Prostate gland (tissue), 2 donors: ENCODE measurements around the gene SLC39A9. TPM values are rescaled to one million over a fixed set of nuclear protein-coding genes. Genes with fewer than 3 reads are reported as not detected.

ENCODE experiments used
- DNase-seq: peaks from one replicate; pipeline ENCODE4 v3.0.0-alpha.2; 2019; ENCODE audit warnings: low spot score
- H3K27ac ChIP-seq, 2 donors: fragments of 200-600 bp; sonication (generic); 2 replicates each; pipeline ENCODE4 v1.5.1; 2017 to 2019
- H3K27me3 ChIP-seq: fragments of 200-600 bp; sonication (generic); replicated peaks from 2 replicates; pipeline ENCODE4 v1.5.1; 2019; ENCODE audit not compliant: insufficient read depth
- H3K36me3 ChIP-seq, 2 donors: fragments of 200-600 bp; sonication (generic); 1 replicate in 1 of 2; 2 replicates in 1 of 2; pipeline versions ENCODE4 v1.5.1 to v1.8.1; 2017 to 2019
- H3K4me1 ChIP-seq: fragments of 200-600 bp; sonication (generic); replicated peaks from 2 replicates; pipeline ENCODE4 v1.5.1; 2019
- H3K4me3 ChIP-seq, 2 donors: fragments of 200-600 bp; sonication (generic); 2 replicates each; pipeline ENCODE4 v1.5.1; 2017 to 2019
- H3K9me3 ChIP-seq: fragments of 200-600 bp; sonication (generic); 2 replicates; pipeline ENCODE4 v1.5.1; 2017
- CTCF ChIP-seq, 4 experiments: fragments of 200-600 bp in 2 of 4; fragments of 450-650 bp in 2 of 4; sonication (generic) in 2 of 4; IDR thresholded peaks; 1 replicate in 3 of 4; 2 replicates in 1 of 4; pipeline ENCODE4 v1.5.1; 2016 to 2019; ENCODE audit warnings: antibody characterized with exemption in 4 of 4, mild to moderate bottlenecking in 2 of 4, moderate library complexity in 2 of 4
- POLR2A ChIP-seq: fragments of 450-650 bp; IDR thresholded peaks from one replicate; pipeline ENCODE4 v1.6.1; 2016; ENCODE audit warnings: antibody characterized with exemption, mild to moderate bottlenecking
- POLR2AphosphoS5 ChIP-seq: sonication (generic); formaldehyde crosslinking; IDR thresholded peaks from one replicate; pipeline ENCODE4 v1.6.1; 2017; ENCODE audit warnings: antibody characterized with exemption
- WGBS: methylation state at CpG from one replicate; pipeline ENCODE4 v1.1.5; 2018; 5-methylcytosine and 5-hydroxymethylcytosine counted together
- intact Hi-C: fragments of 100-400 bp; cut with DNase I; formaldehyde crosslinking; loops from one replicate; pipeline ENCODE4 v1.14.2; 2022
- total RNA-seq, 2 donors: library from RNA; depleted of rRNA; stranded (reverse); fragments of >200 nt; gene quantifications; one replicate each; pipeline ENCODE4 v1.1.0, GENCODE V29; 2016

The SLC39A9 gene
- total RNA-seq, 2 donors from 2014 or later = 71.5 to 102 TPM

DNA sequence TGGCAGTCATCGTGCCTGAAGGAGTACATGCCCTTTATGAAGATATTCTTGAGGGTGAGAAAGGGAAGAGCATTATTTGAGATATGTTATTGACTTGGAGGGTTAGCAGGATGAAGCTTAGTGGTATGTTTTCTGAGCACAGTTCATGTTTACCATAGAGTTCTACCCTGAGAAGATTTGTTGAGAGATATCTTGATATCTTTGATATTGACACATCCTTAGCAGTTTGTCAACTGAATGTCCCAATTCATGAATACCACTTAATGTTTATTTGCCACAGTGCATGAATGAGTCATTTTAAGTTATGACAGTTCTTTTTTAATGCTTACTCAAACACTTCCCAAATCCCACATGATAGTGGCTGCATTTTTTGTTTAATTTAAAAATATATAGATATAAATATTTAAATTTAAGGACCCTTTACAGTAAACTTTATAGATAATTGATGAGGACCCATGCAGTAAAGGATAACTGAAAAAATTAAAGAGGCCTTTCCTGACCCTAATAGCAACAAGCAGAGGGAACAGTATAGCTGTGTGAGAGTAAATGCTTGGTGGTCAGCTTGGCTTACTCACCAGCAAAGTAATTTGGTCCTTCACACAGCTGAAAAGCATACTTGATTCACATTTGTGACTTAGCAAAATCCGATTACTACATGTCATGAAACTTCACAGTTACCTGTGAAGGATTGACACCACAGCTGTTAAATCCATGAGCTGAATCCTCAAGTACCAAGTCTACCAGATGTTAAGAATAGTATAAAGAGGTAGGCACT, 25.8 kb downstream of the SLC39A9 start:
- 86% methylated on average over 2 of the region's 2 CpGs for WGBS
- H3K36me3 ChIP-seq = no peaks in the 10 kb centered on the region
- no peaks in the 10 kb centered on the region for H3K27me3 ChIP-seq
- no peak overlapping the region for H3K27ac ChIP-seq
- intact Hi-C loops = no loop called here
- TF ChIP-seq CTCF (IDR thresholded peaks at IDR 0.05) (no peak), POLR2A (no peak), POLR2AphosphoS5 (no peak)
- H3K9me3 ChIP-seq = no peaks in the 10 kb centered on the region
- H3K4me3 ChIP-seq = no peak overlapping the region
- DNase-seq = no peak
- H3K4me1 ChIP-seq = no peaks in the 10 kb centered on the region

GRCh38 chr14:69427596-69427995, 29.1 kb downstream of the SLC39A9 start:
- intact Hi-C loops = no loop called here
- no peaks in the 10 kb centered on the region for H3K27me3 ChIP-seq
- no peaks in the 10 kb centered on the region for H3K9me3 ChIP-seq
- H3K4me3 ChIP-seq = no peak overlapping the region
- TF ChIP-seq POLR2AphosphoS5 (no peak), POLR2A (no peak)
- H3K27ac ChIP-seq = no peak overlapping the region
- H3K4me1 ChIP-seq = no peaks in the 10 kb centered on the region
- no peak for DNase-seq
- H3K36me3 ChIP-seq = no peaks in the 10 kb centered on the region
- 100% methylated on average over 1 of the region's 1 CpG for WGBS

- DNase-seq = no peak
- H3K36me3 ChIP-seq = no peaks in the 10 kb centered on the region
- H3K9me3 ChIP-seq = no peaks in the 10 kb centered on the region
- no peak overlapping the region for H3K27ac ChIP-seq
- intact Hi-C loops = no loop called here
- no peak overlapping the region for H3K4me3 ChIP-seq
- no peaks in the 10 kb centered on the region for H3K27me3 ChIP-seq
- no peak for TF ChIP-seq POLR2AphosphoS5
- no peak for TF ChIP-seq CTCF (IDR thresholded peaks at IDR 0.05)
- no peak for TF ChIP-seq POLR2A
- no peaks in the 10 kb centered on the region for H3K4me1 ChIP-seq
- 92% methylated on average over 6 of the region's 6 CpGs for WGBS
These were observed 30.0 kb downstream of the SLC39A9 start for GRCh38 chr14:69428289-69428998.

- no peaks in the 10 kb centered on the region for H3K27me3 ChIP-seq
- TF ChIP-seq CTCF (IDR thresholded peaks at IDR 0.05) = no peak
- no peak for TF ChIP-seq POLR2A
- TF ChIP-seq POLR2AphosphoS5 = no peak
- H3K9me3 ChIP-seq = no peaks in the 10 kb centered on the region
- no peak overlapping the region for H3K27ac ChIP-seq
- H3K36me3 ChIP-seq = no peaks in the 10 kb centered on the region
- intact Hi-C loops = no loop called here
- no peaks in the 10 kb centered on the region for H3K4me1 ChIP-seq
- DNase-seq = no peak
- H3K4me3 ChIP-seq = no peak overlapping the region
These were observed 31.2 kb downstream of the SLC39A9 start for GRCh38 chr14:69429643-69430042.

DNA sequence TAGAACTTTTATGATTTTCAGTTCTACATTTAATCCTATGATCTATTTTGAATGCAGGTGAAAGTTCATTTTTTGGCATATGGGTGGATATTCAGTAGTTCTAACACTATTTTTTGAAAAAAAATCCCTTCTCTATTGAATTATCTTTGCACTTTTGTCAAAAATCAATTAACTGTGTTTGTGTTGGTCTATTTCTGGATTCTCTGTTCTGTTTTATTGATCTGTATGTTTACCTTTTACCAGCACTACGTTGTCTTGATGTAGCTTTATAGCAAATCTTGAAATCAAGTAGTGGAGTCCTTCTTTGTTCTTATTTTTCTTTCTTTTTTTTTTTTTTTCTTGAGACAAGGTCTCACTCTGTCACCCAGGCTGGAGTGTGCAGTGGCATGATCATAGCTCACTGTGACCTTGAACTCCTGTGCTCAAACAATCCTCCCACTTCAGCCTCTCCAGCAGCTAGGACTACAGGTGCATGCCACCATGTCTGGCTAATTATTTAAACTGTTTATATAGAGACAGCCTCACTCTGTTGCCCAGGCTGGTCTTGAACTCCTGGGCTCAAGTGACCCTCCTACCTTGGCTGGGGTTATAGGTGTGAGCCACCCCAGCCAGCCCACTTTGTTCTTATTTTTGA, 31.9 kb downstream of the SLC39A9 start:
- H3K36me3 ChIP-seq = no peaks in the 10 kb centered on the region
- H3K9me3 ChIP-seq = no peaks in the 10 kb centered on the region
- no peak for TF ChIP-seq CTCF (IDR thresholded peaks at IDR 0.05)
- no peak for TF ChIP-seq POLR2AphosphoS5
- TF ChIP-seq POLR2A = no peak
- intact Hi-C loops = no loop called here
- H3K27me3 ChIP-seq = no peaks in the 10 kb centered on the region
- WGBS = 65% methylated on average over 1 of the region's 1 CpG
- H3K4me1 ChIP-seq = no peaks in the 10 kb centered on the region
- H3K4me3 ChIP-seq = no peak overlapping the region
- DNase-seq = no peak
- no peak overlapping the region for H3K27ac ChIP-seq
